HCT116 (cell line): Measurements from ENCODE around the gene SLC40A1. TPM values are rescaled to one million over a fixed set of nuclear protein-coding genes. Genes with fewer than 3 reads are reported as not detected.

Experiments
- ATAC-seq: fragments of 200-7000 bp; cut with Tn5 transposase; 2 replicates; pipeline ENCODE4 v1.9.1; 2020; ENCODE audit warnings: mild to moderate bottlenecking, moderate library complexity
- BruUV-seq: library from RNA; stranded (reverse); fragments of 400-500 nt; replicated peaks from 2 replicates; lab custom pipeline; 2021; lab: Mats Ljungman, UMichigan
- CTCF ChIA-PET: fragments of 300-600 bp; sonication (Branson Sonifier 250); formaldehyde crosslinking; loops from one replicate; lab custom pipeline; 2021; ENCODE audit warnings: antibody characterized with exemption; lab: Charles Lee
- POLR2A ChIA-PET: fragments of 300-600, 350-600 bp; sonication (Branson Sonifier 250); formaldehyde crosslinking; loops from one replicate; lab custom pipeline; 2021; ENCODE audit warnings: antibody characterized with exemption; lab: Charles Lee
- RAD21 ChIA-PET, 2 experiments: fragments of 300-600 bp; sonication (Branson Sonifier 250); formaldehyde crosslinking; loops; one replicate each; lab custom pipeline; 2023; ENCODE audit warnings: low total read pairs in 2 of 2; ENCODE audit not compliant: uncharacterized antibody in 2 of 2, unreplicated experiment in 2 of 2, low non-redundant PET in 1 of 2; lab: Charles Lee
- DNase-seq: peaks from one replicate; pipeline ENCODE4 v3.0.0-alpha.2; 2010; ENCODE audit warnings: low read depth, low spot score
- H2AFZ ChIP-seq: fragments of 200-600 bp; shearing (Covaris generic), sonication (generic); 2 replicates; pipeline ENCODE4 v1.6.1; 2017; ENCODE audit warnings: low read depth, mixed run types, mixed read lengths, antibody characterized with exemption, low read length; ENCODE audit not compliant: poor library complexity, severe bottlenecking
- H3K27ac ChIP-seq: 2 replicates; pipeline ENCODE4 v1.5.1; 2012; ENCODE audit warnings: low read depth, low read length
- H3K27me3 ChIP-seq: fragments of 200-600 bp; sonication (generic); 2 replicates; pipeline ENCODE4 v1.6.1; 2016; ENCODE audit warnings: mixed run types, low read length, mixed read lengths; ENCODE audit not compliant: insufficient read depth
- H3K36me3 ChIP-seq, 2 experiments: fragments of 200-500 bp in 1 of 2; fragments of 200-600 bp in 1 of 2; sonication (Bioruptor generic) in 1 of 2; sonication (generic) in 1 of 2; 2 replicates each; pipeline versions ENCODE4 v1.5.1 to v1.6.1; 2014 to 2016; ENCODE audit warnings: low read length in 2 of 2, inconsistent platforms in 1 of 2, mixed read lengths in 1 of 2, mixed run types in 1 of 2; ENCODE audit not compliant: insufficient read depth in 2 of 2, control insufficient read depth in 1 of 2
- H3K4me1 ChIP-seq, 2 experiments: fragments of 200-600 bp in 1 of 2; sonication (generic) in 1 of 2; 2 replicates each; pipeline versions ENCODE4 v1.5.1 to v1.6.1; 2012 to 2017; ENCODE audit warnings: low read length in 2 of 2, inconsistent platforms in 1 of 2, mild to moderate bottlenecking in 1 of 2, mixed read lengths in 1 of 2, mixed run types in 1 of 2, moderate library complexity in 1 of 2; ENCODE audit not compliant: insufficient read depth in 2 of 2, control insufficient read depth in 1 of 2
- H3K4me2 ChIP-seq: fragments of 200-600 bp; sonication (generic); 2 replicates; pipeline ENCODE4 v1.6.1; 2017; ENCODE audit warnings: mixed run types, low read length, mixed read lengths
- H3K4me3 ChIP-seq, 2 experiments: fragments of 200-600 bp in 1 of 2; sonication (generic) in 1 of 2; replicated peaks in 1 of 2; 2 replicates each; pipeline ENCODE4 v1.5.1; 2011 to 2016; ENCODE audit warnings: low read length in 2 of 2, control low read depth in 1 of 2, low read depth in 1 of 2, mild to moderate bottlenecking in 1 of 2, mixed read lengths in 1 of 2, mixed run types in 1 of 2
- H3K79me2 ChIP-seq: fragments of 200-600 bp; sonication (generic); 2 replicates; pipeline ENCODE4 v1.6.1; 2017; ENCODE audit warnings: mild to moderate bottlenecking, mixed run types, low read length, moderate library complexity, mixed read lengths; ENCODE audit not compliant: insufficient read depth
- H3K9ac ChIP-seq: fragments of 200-600 bp; sonication (generic); 2 replicates; pipeline ENCODE4 v1.6.1; 2016; ENCODE audit warnings: low read length, mixed read lengths
- H3K9me2 ChIP-seq: fragments of 200-600 bp; sonication (generic), shearing (Covaris generic); 2 replicates; pipeline ENCODE4 v1.6.1; 2017; ENCODE audit warnings: mixed run types, mild to moderate bottlenecking, moderate library complexity; ENCODE audit not compliant: insufficient read depth
- H3K9me3 ChIP-seq, 2 experiments: fragments of 200-500 bp in 1 of 2; fragments of 200-600 bp in 1 of 2; sonication (Bioruptor generic) in 1 of 2; sonication (generic) in 1 of 2; 2 replicates each; pipeline ENCODE4 v1.6.1; 2014 to 2017; ENCODE audit warnings: low read length in 2 of 2, mixed read lengths in 2 of 2, inconsistent platforms in 1 of 2, low read depth in 1 of 2, mild to moderate bottlenecking in 1 of 2, mixed run types in 1 of 2, moderate library complexity in 1 of 2; ENCODE audit not compliant: control insufficient read depth in 1 of 2, insufficient read depth in 1 of 2
- H4K20me1 ChIP-seq: fragments of 200-600 bp; sonication (generic), shearing (Covaris generic); 2 replicates; pipeline ENCODE4 v1.6.1; 2017; ENCODE audit warnings: mixed run types, mild to moderate bottlenecking, moderate library complexity; ENCODE audit not compliant: insufficient read depth
- ATF3 ChIP-seq: IDR thresholded peaks from 2 replicates; pipeline ENCODE4 v1.6.1; 2012
- CBX3 ChIP-seq: IDR thresholded peaks from 2 replicates; pipeline ENCODE4 v1.6.1; 2012; ENCODE audit warnings: low read depth
- CEBPB ChIP-seq: IDR thresholded peaks from 2 replicates; pipeline ENCODE4 v1.6.1; 2012; ENCODE audit warnings: low read depth
- CTCF ChIP-seq, 3 experiments: fragments of 200-600 bp in 1 of 3; sonication (generic) in 1 of 3; IDR thresholded peaks in 2 of 3; conservative IDR thresholded peaks in 1 of 3; 2 replicates each; pipeline ENCODE4 v1.5.1; 2012 to 2017; ENCODE audit warnings: low read depth in 2 of 3, low read length in 2 of 3, antibody characterized with exemption in 1 of 3, borderline replicate concordance in 1 of 3, control low read depth in 1 of 3, mild to moderate bottlenecking in 1 of 3, mixed read lengths in 1 of 3, mixed run types in 1 of 3, moderate library complexity in 1 of 3; ENCODE audit not compliant: insufficient read depth in 1 of 3
- ELF1 ChIP-seq: IDR thresholded peaks from 2 replicates; pipeline ENCODE4 v1.6.1; 2012; ENCODE audit warnings: low read depth, borderline replicate concordance
- EZH2 ChIP-seq: fragments of 200-600 bp; sonication (generic); IDR thresholded peaks from 2 replicates; pipeline ENCODE4 v1.6.1; 2017; ENCODE audit warnings: antibody characterized with exemption, mixed run types
- FOSL1 ChIP-seq: IDR thresholded peaks from 2 replicates; pipeline ENCODE4 v1.6.1; 2012; ENCODE audit warnings: low read depth
- JUND ChIP-seq: IDR thresholded peaks from 2 replicates; pipeline ENCODE4 v1.6.1; 2012
- MAX ChIP-seq: IDR thresholded peaks from 2 replicates; pipeline ENCODE4 v1.6.1; 2012
- POLR2A ChIP-seq: IDR thresholded peaks from 2 replicates; pipeline ENCODE4 v1.7.0; 2011; ENCODE audit warnings: borderline replicate concordance; ENCODE audit not compliant: insufficient read depth, insufficient read length; ENCODE audit errors: extremely low read depth
- RAD21 ChIP-seq: IDR thresholded peaks from 2 replicates; pipeline ENCODE4 v1.6.1; 2012; ENCODE audit warnings: low read depth, mild to moderate bottlenecking
- SIN3A ChIP-seq: IDR thresholded peaks from 2 replicates; pipeline ENCODE4 v1.6.1; 2012; ENCODE audit warnings: low read depth
- SRF ChIP-seq: IDR thresholded peaks from 2 replicates; pipeline ENCODE4 v1.6.1; 2012; ENCODE audit warnings: low read depth
- TCF7L2 ChIP-seq: IDR thresholded peaks from 2 replicates; pipeline ENCODE4 v1.7.0; 2011; ENCODE audit warnings: borderline replicate concordance, inconsistent platforms; ENCODE audit not compliant: insufficient read depth, insufficient read length; ENCODE audit errors: extremely low read depth
- YY1 ChIP-seq: IDR thresholded peaks from 2 replicates; pipeline ENCODE4 v1.6.1; 2011; ENCODE audit warnings: low read length, low read depth, moderate library complexity, mild to moderate bottlenecking; ENCODE audit not compliant: insufficient replicate concordance; ENCODE audit errors: extremely low read depth
- ZNF274 ChIP-seq: fragments of 200-500 bp; sonication (Bioruptor generic); IDR thresholded peaks from 2 replicates; pipeline ENCODE4 v1.6.1; 2014; ENCODE audit warnings: mild to moderate bottlenecking, low read depth, low read length, inconsistent platforms
- intact Hi-C: fragments of 100-400 bp; cut with micrococcal nuclease; formaldehyde crosslinking; loops from 2 replicates; pipeline ENCODE4 v1.10.0; 2022
- total RNA-seq: library from RNA; stranded (reverse); gene quantifications from one replicate; pipeline ENCODE4 v1.2.1, GENCODE V29; 2021; ENCODE audit not compliant: unreplicated experiment

The SLC40A1 gene
- total RNA-seq, 1 experiment from 2014 or later: 1.5 TPM

- TF ChIP-seq EZH2: no peak
- no peak for TF ChIP-seq RAD21
- no peak for TF ChIP-seq ZNF274
- no peak for TF ChIP-seq SIN3A
These were observed 30.1 kb upstream of the SLC40A1 start (continued) for GRCh38 chr2:189610700-189611099.

GRCh38 chr2:189609853-189610252, 29.3 kb upstream of the SLC40A1 start:
- Histone ChIP-seq H3K4me3 (no peak overlapping the region), H2AFZ (no peak overlapping the region), H3K4me1 (no peaks in the 10 kb centered on the region), H3K27me3 (no peaks in the 10 kb centered on the region), H3K4me2 (no peak overlapping the region), H3K9ac (no peak overlapping the region), H3K36me3 (no peaks in the 10 kb centered on the region), H3K9me2 (no peaks in the 10 kb centered on the region), H3K27ac (no peak overlapping the region), H3K79me2 (no peaks in the 10 kb centered on the region), H3K9me3 (no peaks in the 10 kb centered on the region), H4K20me1 (no peaks in the 10 kb centered on the region)
- intact Hi-C loops: no loop called here
- no peak for DNase-seq
- RAD21 ChIA-PET: interaction anchor here in 1 of 2 experiments (0.7 kb wide), 1 partner anchor 153 kb away, joined by 3 read pairs; no protein-coding TSS in a partner anchor
- BruUV-seq: no TSS peak
- POLR2A ChIA-PET: no interaction called here
- TF ChIP-seq CBX3 (no peak), RAD21 (no peak), JUND (no peak), CEBPB (no peak), SRF (no peak), TCF7L2 (no peak), CTCF (IDR thresholded peaks at IDR 0.05 in 2 of 3, conservative IDR thresholded peaks at IDR 0.05 in 1 of 3; ENCODE audit: borderline replicate concordance in 1 of 3, insufficient read depth in 1 of 3, low read depth in 2 of 3, low read length in 2 of 3) (no peak), YY1 (no peak), ELF1 (no peak), ZNF274 (no peak), FOSL1 (no peak), POLR2A (no peak), ATF3 (no peak), MAX (no peak)
- CTCF ChIA-PET: no interaction called here
- no peak for ATAC-seq
